ENCODE measurements around the gene ZNF189.

The ZNF189 gene

DNA sequence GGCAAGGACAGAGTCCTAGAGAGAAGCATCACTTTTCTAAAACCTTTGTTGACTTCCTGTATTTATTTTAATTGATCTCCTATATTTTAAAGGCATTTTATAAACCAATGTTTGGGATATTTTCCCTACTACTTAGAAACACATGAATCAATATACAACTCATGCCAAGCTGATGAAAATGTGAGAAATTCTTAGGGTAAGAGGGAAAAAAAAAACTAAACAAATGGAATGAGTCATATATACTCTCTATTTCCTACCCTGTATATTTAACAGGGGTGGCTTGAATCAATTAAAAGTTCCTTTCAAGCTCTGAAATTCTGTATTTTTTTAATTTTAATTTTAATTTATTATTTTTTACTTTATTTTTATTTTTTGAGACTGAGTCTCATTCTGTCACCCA lies 33.5 kb upstream of the ZNF189 start:
- no peak overlapping the region for H3K9ac ChIP-seq (ENCODE audit: low read depth, low read length)
- H3K9me3 ChIP-seq (ENCODE audit: control insufficient read depth, insufficient read depth, low read length), result no peaks in the 10 kb centered on the region
- H3K4me3 ChIP-seq (ENCODE audit: low read depth, low read length), result no peak overlapping the region
- H3K27me3 ChIP-seq (ENCODE audit: control insufficient read depth, insufficient read depth, low read length), result no peaks in the 10 kb centered on the region
- no peaks in the 10 kb centered on the region for H3K36me3 ChIP-seq (ENCODE audit: control insufficient read depth, insufficient read depth, low read length)
- H3K4me1 ChIP-seq (ENCODE audit: control insufficient read depth, insufficient read depth, low read length), result no peaks in the 10 kb centered on the region
- H3K27ac ChIP-seq (ENCODE audit: low read depth, low read length), result no peak overlapping the region

DNA sequence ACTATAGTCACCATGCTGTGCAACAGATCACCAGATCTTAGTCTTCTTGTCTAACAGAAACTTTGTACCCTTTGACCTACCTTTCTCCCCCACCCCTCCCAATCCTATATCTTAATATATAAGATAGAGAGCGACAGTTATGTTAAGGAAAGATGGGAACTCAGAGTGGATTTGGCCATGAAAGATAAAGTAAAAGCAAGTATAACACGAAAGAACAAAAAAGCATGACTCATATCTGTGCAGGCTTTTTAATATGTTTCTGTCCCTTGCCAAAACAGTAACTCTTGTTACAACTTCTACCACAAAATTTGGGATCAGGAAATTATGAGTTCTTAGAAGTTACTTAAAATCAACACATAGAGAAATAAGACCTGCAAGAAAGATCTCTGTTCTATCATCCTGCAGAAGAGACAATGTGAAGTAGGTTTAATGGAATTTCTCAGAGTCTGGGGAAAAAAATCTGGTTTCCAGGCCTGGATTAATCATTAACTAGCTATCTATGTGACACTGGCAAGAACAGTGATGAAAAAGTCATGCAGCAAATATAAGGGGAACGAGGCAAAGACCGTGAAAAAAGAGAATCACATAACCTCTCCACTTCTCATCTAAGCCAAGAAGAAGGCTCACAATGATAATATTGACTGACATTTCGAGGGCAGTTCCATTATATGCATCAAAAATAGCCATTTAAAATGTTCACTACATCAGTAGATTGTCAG lies 32.5 kb upstream of the ZNF189 start:
- Histone ChIP-seq H3K4me1 (ENCODE audit: control insufficient read depth, insufficient read depth, low read length) (no peaks in the 10 kb centered on the region), H3K4me3 (ENCODE audit: low read depth, low read length) (no peak overlapping the region), H3K27ac (ENCODE audit: low read depth, low read length) (no peak overlapping the region), H3K9ac (ENCODE audit: low read depth, low read length) (no peak overlapping the region), H3K9me3 (ENCODE audit: control insufficient read depth, insufficient read depth, low read length) (no peaks in the 10 kb centered on the region), H3K36me3 (ENCODE audit: control insufficient read depth, insufficient read depth, low read length) (no peaks in the 10 kb centered on the region), H3K27me3 (ENCODE audit: control insufficient read depth, insufficient read depth, low read length) (no peaks in the 10 kb centered on the region)

DNA sequence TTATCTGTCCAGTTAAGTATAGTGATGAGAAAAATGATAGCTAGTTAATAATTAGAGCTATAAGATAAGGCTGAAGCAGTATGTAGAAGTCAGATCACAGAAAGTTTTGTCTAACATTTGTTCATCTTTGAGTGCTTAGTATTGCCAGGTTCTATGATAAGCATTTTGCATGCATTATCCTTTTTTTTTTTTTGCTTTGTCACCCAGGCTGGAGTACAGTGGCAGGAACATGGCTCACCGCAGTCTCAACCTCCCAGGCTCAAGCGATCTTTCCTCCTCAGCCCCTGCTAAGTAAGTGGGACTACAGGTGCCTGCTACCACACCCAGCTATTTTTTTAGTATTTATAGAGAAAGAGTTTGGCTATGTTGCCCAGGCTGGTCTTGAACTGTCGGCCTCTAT lies 31.3 kb upstream of the ZNF189 start:
- no peaks in the 10 kb centered on the region for H3K4me1 ChIP-seq (ENCODE audit: control insufficient read depth, insufficient read depth, low read length)
- H3K9me3 ChIP-seq (ENCODE audit: control insufficient read depth, insufficient read depth, low read length), result no peaks in the 10 kb centered on the region
- no peaks in the 10 kb centered on the region for H3K36me3 ChIP-seq (ENCODE audit: control insufficient read depth, insufficient read depth, low read length)
- no peaks in the 10 kb centered on the region for H3K27me3 ChIP-seq (ENCODE audit: control insufficient read depth, insufficient read depth, low read length)
- no peak overlapping the region for H3K4me3 ChIP-seq (ENCODE audit: low read depth, low read length)
- no peak overlapping the region for H3K27ac ChIP-seq (ENCODE audit: low read depth, low read length)
- no peak overlapping the region for H3K9ac ChIP-seq (ENCODE audit: low read depth, low read length)

DNA sequence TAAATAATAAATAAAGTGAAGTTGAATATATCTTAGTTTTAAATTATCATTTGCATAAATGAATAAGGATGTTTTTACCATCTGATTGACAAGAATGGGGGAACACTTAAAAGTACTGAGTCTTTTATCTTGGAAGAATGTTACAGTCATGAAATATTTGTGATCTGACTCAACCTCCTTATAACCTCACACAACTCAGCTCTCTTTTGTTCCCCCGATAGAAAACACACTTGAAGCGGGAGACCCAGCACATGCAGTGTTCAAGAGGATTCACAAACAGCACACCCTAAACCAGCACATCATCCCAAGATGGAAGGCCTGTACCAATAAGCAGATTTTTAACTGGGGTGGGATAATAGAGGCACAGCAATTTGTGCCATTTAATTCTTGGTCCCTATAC lies 29.4 kb upstream of the ZNF189 start:
- Histone ChIP-seq H3K9me3 (ENCODE audit: control insufficient read depth, insufficient read depth, low read length) (no peaks in the 10 kb centered on the region), H3K27ac (ENCODE audit: low read depth, low read length) (no peak overlapping the region), H3K4me3 (ENCODE audit: low read depth, low read length) (no peak overlapping the region), H3K9ac (ENCODE audit: low read depth, low read length) (no peak overlapping the region), H3K27me3 (ENCODE audit: control insufficient read depth, insufficient read depth, low read length) (no peaks in the 10 kb centered on the region), H3K4me1 (ENCODE audit: control insufficient read depth, insufficient read depth, low read length) (peaks cover 7% of the 10 kb centered on the region; the same call in 1 of the 2 replicates), H3K36me3 (ENCODE audit: control insufficient read depth, insufficient read depth, low read length) (no peaks in the 10 kb centered on the region)

DNA sequence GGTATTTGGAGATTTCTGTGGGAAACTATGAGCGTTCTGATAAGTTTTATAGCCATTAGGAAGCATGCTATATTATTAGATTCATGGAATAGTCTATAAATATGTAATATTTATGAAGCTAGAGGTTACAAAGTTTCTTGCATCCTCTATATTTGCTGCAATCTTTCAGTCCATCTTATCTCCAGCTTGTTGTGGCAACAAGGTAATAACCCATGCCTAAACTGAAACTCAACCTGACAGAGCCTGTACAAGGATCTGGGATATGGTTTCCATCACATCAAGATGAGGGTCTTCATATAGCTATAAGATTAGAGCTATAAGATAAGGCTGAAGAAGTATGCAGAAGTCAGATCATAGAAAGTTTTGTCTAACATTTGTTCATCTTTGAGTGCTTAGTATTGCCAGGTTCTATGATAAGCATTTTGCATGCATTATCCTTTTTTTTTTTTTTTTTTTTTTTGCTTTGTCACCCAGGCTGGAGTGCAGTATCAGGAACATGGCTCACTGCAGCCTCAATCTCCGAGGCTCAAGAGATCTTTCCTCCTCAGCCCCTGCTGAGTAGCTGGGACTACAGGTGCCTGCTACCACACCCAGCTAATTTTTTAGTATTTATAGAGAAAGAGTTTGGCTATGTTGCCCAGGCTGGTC lies 28.6 kb upstream of the ZNF189 start:
- H3K4me3 ChIP-seq (ENCODE audit: low read depth, low read length), result no peak overlapping the region
- H3K4me1 ChIP-seq (ENCODE audit: control insufficient read depth, insufficient read depth, low read length), result peaks cover 7% of the 10 kb centered on the region; the same call in 1 of the 2 replicates
- H3K27ac ChIP-seq (ENCODE audit: low read depth, low read length), result no peak overlapping the region
- no peaks in the 10 kb centered on the region for H3K36me3 ChIP-seq (ENCODE audit: control insufficient read depth, insufficient read depth, low read length)
- no peak overlapping the region for H3K9ac ChIP-seq (ENCODE audit: low read depth, low read length)
- no peaks in the 10 kb centered on the region for H3K9me3 ChIP-seq (ENCODE audit: control insufficient read depth, insufficient read depth, low read length)
- H3K27me3 ChIP-seq (ENCODE audit: control insufficient read depth, insufficient read depth, low read length), result no peaks in the 10 kb centered on the region

DNA sequence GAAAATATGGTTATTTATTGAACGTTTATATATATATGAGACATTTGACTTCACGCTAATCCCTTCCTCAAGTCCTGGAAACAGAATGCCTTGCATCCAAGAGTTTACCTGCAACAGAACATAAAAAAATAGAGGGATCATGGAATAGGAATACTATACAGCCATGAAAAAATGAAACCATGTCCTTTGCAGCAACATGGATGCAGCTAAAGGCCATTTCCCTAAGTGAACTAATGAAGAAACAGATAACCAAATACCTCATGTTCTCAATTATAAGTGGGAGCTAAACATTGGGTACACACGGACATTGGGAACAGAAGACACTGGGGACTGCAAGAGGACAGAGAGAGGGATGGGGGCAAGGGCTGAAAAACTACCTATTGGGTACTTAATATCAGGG lies 26.8 kb upstream of the ZNF189 start:
- no peaks in the 10 kb centered on the region for H3K36me3 ChIP-seq (ENCODE audit: control insufficient read depth, insufficient read depth, low read length)
- no peak overlapping the region for H3K4me3 ChIP-seq (ENCODE audit: low read depth, low read length)
- peaks cover 7% of the 10 kb centered on the region; the same call in 1 of the 2 replicates for H3K4me1 ChIP-seq (ENCODE audit: control insufficient read depth, insufficient read depth, low read length)
- H3K27ac ChIP-seq (ENCODE audit: low read depth, low read length), result no peak overlapping the region
- no peak overlapping the region for H3K9ac ChIP-seq (ENCODE audit: low read depth, low read length)
- no peaks in the 10 kb centered on the region for H3K27me3 ChIP-seq (ENCODE audit: control insufficient read depth, insufficient read depth, low read length)
- no peaks in the 10 kb centered on the region for H3K9me3 ChIP-seq (ENCODE audit: control insufficient read depth, insufficient read depth, low read length)

DNA sequence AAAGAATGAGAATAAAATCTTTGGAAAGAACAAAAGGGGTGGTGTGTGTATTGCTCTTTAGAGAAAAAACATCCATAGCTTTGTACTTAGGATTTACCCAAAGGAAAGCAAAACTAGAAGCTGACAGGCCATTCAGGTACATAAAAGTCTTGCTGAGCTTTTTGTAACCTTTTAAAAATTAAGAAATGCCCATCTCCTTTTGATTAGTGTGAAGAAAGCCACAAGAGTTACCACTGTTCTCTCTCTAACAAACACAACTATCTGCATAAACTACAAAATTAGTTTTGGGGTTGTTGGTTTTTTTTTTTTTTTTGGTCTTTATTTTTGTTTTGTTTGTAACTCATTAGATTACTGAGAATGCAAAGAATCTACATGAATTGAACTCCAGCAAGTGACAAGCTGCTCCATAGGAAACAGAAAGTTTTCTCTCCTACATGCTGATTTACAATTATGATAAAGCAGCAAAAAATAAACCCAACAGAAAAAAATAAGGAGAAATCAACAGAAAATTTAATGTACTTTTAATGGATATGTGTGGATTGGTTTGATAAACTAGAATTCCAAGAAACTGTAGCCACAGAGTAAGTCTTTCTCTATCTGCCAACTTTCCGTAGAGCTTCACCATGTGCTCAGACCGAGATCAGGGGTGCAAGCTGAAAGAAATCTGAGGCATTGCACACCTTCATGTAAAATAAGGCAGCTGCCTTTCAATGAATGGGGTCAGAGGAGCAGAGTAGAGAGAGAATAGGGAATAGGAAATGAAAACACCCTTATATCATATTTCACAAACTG lies 26.1 kb upstream of the ZNF189 start:
- Histone ChIP-seq H3K9me3 (ENCODE audit: control insufficient read depth, insufficient read depth, low read length) (no peaks in the 10 kb centered on the region), H3K27ac (ENCODE audit: low read depth, low read length) (no peak overlapping the region), H3K9ac (ENCODE audit: low read depth, low read length) (no peak overlapping the region), H3K36me3 (ENCODE audit: control insufficient read depth, insufficient read depth, low read length) (no peaks in the 10 kb centered on the region), H3K27me3 (ENCODE audit: control insufficient read depth, insufficient read depth, low read length) (no peaks in the 10 kb centered on the region), H3K4me3 (ENCODE audit: low read depth, low read length) (no peak overlapping the region), H3K4me1 (ENCODE audit: control insufficient read depth, insufficient read depth, low read length) (peaks cover 7% of the 10 kb centered on the region; the same call in 1 of the 2 replicates)

DNA sequence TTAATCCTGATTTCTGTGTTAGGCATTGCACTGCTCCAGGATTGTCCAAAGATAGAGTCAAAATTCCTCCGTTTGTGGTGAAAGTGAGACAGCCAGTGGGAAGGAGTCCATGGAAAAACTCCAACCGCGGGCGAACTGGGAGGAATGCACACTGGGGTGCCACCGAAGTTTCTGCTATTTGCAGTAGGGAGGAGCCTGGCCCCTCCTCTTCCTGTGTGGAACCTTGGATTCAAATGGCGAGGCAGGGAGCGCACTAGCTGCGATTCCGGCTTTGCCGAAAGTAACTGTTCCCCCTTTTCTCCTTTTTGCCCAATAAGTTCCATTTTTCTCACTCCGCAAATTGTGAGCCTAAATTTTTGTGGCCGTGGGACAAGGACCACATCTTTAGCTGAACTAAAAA lies 23.1 kb upstream of the ZNF189 start:
- Histone ChIP-seq H3K36me3 (ENCODE audit: control insufficient read depth, insufficient read depth, low read length) (no peaks in the 10 kb centered on the region), H3K9ac (ENCODE audit: low read depth, low read length) (no peak overlapping the region), H3K27me3 (ENCODE audit: control insufficient read depth, insufficient read depth, low read length) (no peaks in the 10 kb centered on the region), H3K27ac (ENCODE audit: low read depth, low read length) (no peak overlapping the region), H3K9me3 (ENCODE audit: control insufficient read depth, insufficient read depth, low read length) (no peaks in the 10 kb centered on the region), H3K4me1 (ENCODE audit: control insufficient read depth, insufficient read depth, low read length) (peaks cover 7% of the 10 kb centered on the region; the same call in 1 of the 2 replicates), H3K4me3 (ENCODE audit: low read depth, low read length) (no peak overlapping the region)

DNA sequence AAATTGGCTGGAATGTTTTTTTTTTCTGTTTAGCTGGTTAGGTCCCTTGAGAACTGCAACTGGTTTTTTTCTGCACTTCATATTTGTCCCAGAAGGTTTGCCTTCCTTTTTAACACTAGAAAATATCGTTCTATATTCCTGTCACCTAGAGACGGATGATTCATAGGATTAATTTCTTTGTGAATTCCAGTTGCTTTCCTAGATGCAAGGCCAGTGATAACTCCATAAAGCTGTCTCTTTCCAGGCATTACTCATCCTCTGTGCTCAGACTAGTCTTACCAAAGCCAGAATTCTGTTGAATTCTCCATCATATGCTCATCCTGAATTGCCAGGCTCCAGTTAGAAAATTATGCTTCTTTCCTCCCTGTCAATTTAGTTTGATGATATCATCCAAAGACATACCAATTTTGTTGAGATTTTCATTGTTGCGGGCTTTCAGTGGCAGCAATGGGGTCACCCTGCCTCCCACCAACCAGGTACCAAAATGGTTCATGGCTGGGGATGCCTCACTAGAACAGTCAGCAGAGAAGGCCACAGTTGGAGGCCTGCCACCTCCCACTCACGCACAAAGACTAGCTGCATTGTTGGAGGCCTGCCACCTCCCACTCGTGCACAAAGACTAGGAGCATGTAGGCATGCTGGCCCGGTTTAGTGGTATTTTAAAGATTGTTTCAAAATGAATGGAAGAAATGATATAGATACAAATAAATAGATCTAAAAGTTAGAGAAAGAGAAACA lies 22.4 kb upstream of the ZNF189 start:
- H3K27me3 ChIP-seq (ENCODE audit: control insufficient read depth, insufficient read depth, low read length), result no peaks in the 10 kb centered on the region
- no peaks in the 10 kb centered on the region for H3K36me3 ChIP-seq (ENCODE audit: control insufficient read depth, insufficient read depth, low read length)
- H3K4me1 ChIP-seq (ENCODE audit: control insufficient read depth, insufficient read depth, low read length), result peaks cover 7% of the 10 kb centered on the region; the same call in 1 of the 2 replicates
- H3K9me3 ChIP-seq (ENCODE audit: control insufficient read depth, insufficient read depth, low read length), result no peaks in the 10 kb centered on the region
- H3K27ac ChIP-seq (ENCODE audit: low read depth, low read length), result no peak overlapping the region
- no peak overlapping the region for H3K4me3 ChIP-seq (ENCODE audit: low read depth, low read length)
- H3K9ac ChIP-seq (ENCODE audit: low read depth, low read length), result no peak overlapping the region

DNA sequence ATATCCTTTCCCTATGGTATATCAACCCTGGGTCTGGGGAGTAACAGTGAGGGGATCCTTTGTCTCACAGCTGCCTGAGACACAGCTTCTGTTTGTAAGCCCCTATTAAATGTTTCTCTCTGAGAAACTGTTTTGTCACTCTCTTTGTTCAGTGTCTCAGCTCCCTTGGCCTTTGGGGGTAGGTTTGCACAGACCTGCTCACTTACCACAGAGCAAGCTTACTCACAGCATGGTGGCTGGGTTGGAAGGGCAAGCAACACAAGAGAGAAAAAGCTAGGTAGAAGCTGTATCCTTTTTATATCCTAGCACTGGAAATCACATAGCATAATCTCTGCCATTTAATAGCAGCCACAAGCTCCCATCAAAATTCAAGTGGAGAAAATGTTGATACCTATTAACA lies 18.4 kb upstream of the ZNF189 start:
- Histone ChIP-seq H3K4me3 (ENCODE audit: low read depth, low read length) (no peak overlapping the region), H3K27me3 (ENCODE audit: control insufficient read depth, insufficient read depth, low read length) (no peaks in the 10 kb centered on the region), H3K9ac (ENCODE audit: low read depth, low read length) (no peak overlapping the region), H3K27ac (ENCODE audit: low read depth, low read length) (no peak overlapping the region), H3K9me3 (ENCODE audit: control insufficient read depth, insufficient read depth, low read length) (peaks cover 4% of the 10 kb centered on the region), H3K4me1 (ENCODE audit: control insufficient read depth, insufficient read depth, low read length) (peaks cover 15% of the 10 kb centered on the region), H3K36me3 (ENCODE audit: control insufficient read depth, insufficient read depth, low read length) (no peaks in the 10 kb centered on the region)
